Measurements from ENCODE around the gene MKS1. TPM values are rescaled to one million over a fixed set of nuclear protein-coding genes. Genes with fewer than 3 reads are reported as not detected.

The MKS1 gene
- total and polyA plus RNA-seq, 8 donors = 5.8 to 16.1 (median 9.8) TPM

GRCh38 chr17:58184986-58185761, 33.9 kb downstream of the MKS1 start:
- intact Hi-C loops (cut with DNase I) = no loop called here
- no peaks in the 10 kb centered on the region for H3K4me1 ChIP-seq
- no peak overlapping the region for H3K4me3 ChIP-seq
- no peak for TF ChIP-seq CTCF (IDR thresholded peaks at IDR 0.05)
- ATAC-seq (no peak), DNase-seq (no peak), FAIRE-seq (no peak)
- WGBS, 2 donors = 56 to 72% methylated on average over 8 of the region's 8 CpGs
- H3K27ac ChIP-seq = no peak overlapping the region
- H3K9me3 ChIP-seq = no peaks in the 10 kb centered on the region
- no peaks in the 10 kb centered on the region for H3K36me3 ChIP-seq
- H3K27me3 ChIP-seq = no peaks in the 10 kb centered on the region

GRCh38 chr17:58184308-58184985, 34.6 kb downstream of the MKS1 start:
- H3K27ac ChIP-seq = no peak overlapping the region
- no peak for DNase-seq
- no peaks in the 10 kb centered on the region for H3K4me1 ChIP-seq
- no peaks in the 10 kb centered on the region for H3K27me3 ChIP-seq
- H3K9me3 ChIP-seq = no peaks in the 10 kb centered on the region
- H3K36me3 ChIP-seq = no peaks in the 10 kb centered on the region
- TF ChIP-seq CTCF (IDR thresholded peaks at IDR 0.05) = no peak
- 70 to 73% methylated on average over 10 of the region's 10 CpGs for WGBS, 2 donors
- H3K4me3 ChIP-seq = no peak overlapping the region
- no peak for ATAC-seq
- intact Hi-C loops (cut with DNase I) = no loop called here
- FAIRE-seq = no peak

- Histone ChIP-seq H3K9me3 (no peaks in the 10 kb centered on the region), H3K27ac (no peak overlapping the region), H3K4me3 (no peak overlapping the region), H3K4me1 (no peaks in the 10 kb centered on the region), H3K36me3 (no peaks in the 10 kb centered on the region), H3K27me3 (no peaks in the 10 kb centered on the region)
- no peak for TF ChIP-seq CTCF (IDR thresholded peaks at IDR 0.05)
- DNase-seq = no peak
- WGBS, 2 donors = 75 to 83% methylated on average over 4 of the region's 4 CpGs
- no peak for ATAC-seq
- FAIRE-seq = no peak
- intact Hi-C loops (cut with DNase I) = no loop called here
These were observed 35.5 kb downstream of the MKS1 start for GRCh38 chr17:58183514-58183913.

GRCh38 chr17:58181796-58182195, 37.3 kb downstream of the MKS1 start:
- no peak overlapping the region for H3K27ac ChIP-seq
- no peak overlapping the region for H3K4me3 ChIP-seq
- no peaks in the 10 kb centered on the region for H3K27me3 ChIP-seq
- ATAC-seq (no peak), DNase-seq (no peak), FAIRE-seq (no peak)
- H3K4me1 ChIP-seq = no peaks in the 10 kb centered on the region
- intact Hi-C loops (cut with DNase I) = no loop called here
- no peak for TF ChIP-seq CTCF (IDR thresholded peaks at IDR 0.05)
- 58 to 67% methylated on average over 4 of the region's 4 CpGs for WGBS, 2 donors
- H3K36me3 ChIP-seq = no peaks in the 10 kb centered on the region
- no peaks in the 10 kb centered on the region for H3K9me3 ChIP-seq

GRCh38 chr17:58176200-58176599, 42.9 kb downstream of the MKS1 start:
- intact Hi-C loops (cut with DNase I) = no loop called here
- WGBS, 2 donors = 38% methylated on average over 7 of the region's 7 CpGs
- Histone ChIP-seq H3K36me3 (no peaks in the 10 kb centered on the region), H3K9me3 (no peaks in the 10 kb centered on the region), H3K4me1 (no peaks in the 10 kb centered on the region), H3K4me3 (no peak overlapping the region), H3K27me3 (no peaks in the 10 kb centered on the region), H3K27ac (no peak overlapping the region)
- DNase-seq (no peak), ATAC-seq (no peak), FAIRE-seq (no peak)
- TF ChIP-seq CTCF (IDR thresholded peaks at IDR 0.05) = no peak

All from pancreas (tissue), 10 donors.